ENCODE data around the gene MRPS21. TPM values are rescaled to one million over a fixed set of nuclear protein-coding genes. Genes with fewer than 3 reads are reported as not detected.

The MRPS21 gene
- total and polyA plus RNA-seq, 2 of the 8 experiments (the other 6 are each of a cell fraction or from before 2014, with no cell fraction given) = 81.9 to 99.8 TPM

DNA sequence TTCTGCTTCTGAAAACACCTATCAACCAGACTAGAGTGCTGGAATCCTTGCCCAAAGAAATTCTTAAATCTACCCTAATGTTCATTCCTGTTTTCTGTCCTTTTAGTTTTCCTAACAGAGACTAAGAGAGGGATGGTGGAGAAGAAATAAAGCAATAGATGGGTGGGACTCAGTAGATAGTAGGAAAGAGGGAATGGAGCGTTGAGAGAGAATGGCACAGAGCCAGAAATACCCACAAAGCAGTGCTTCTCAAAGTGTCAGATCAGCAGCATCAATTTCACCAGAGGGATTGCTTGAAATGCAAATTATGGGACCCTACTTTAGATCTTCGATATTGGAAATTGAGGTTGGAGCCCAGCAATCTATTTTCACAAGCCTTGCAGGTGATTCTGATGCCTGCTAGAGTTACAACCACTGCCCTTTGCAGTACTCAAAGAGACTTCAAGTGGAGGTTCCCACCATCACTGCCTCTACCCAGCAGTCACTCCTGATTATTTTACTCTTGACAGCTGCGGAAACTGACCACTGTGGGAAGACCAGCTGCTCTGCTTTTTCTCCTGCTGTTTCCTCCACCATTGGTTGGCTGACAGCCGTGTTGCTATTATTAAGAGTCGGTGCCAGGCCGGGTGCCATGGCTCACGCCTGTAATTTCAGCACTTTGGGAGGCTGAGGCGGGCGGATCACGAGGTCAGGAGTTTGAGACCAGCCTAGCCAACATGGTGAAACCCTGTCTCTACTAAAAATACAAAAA is 16.3 kb downstream of the MRPS21 start:
- POLR2A ChIA-PET (ENCODE audit: partially characterized antibody) = interaction anchor here (0.6 to 3.3 kb wide), 6 partner anchors 9 to 141 kb away, joined by 3 to 25 read pairs (median 4); partner anchors contain the start of gene CA14

More for the DNA sequence above, 16.3 kb downstream of the MRPS21 start:
- Histone ChIP-seq H3K36me3 (ENCODE audit: control insufficient read depth in 2 of 4, insufficient read depth in 4 of 4, low read length in 3 of 4) (peaks cover 8 to 22% (median 15%) of the 10 kb centered on the region in 4 experiments), H4K20me1 (replicated peaks in 1 of 2; ENCODE audit: control insufficient read depth in 1 of 2, insufficient read depth in 2 of 2, low read length in 2 of 2) (no peaks in the 10 kb centered on the region), H2AK5ac (ENCODE audit: low read depth, low read length) (no peak overlapping the region), H3K9ac (replicated peaks in 1 of 4; ENCODE audit: extremely low read depth in 1 of 4, low read depth in 3 of 4, low read length in 3 of 4) (no peak overlapping the region), H4K8ac (ENCODE audit: extremely low read depth, insufficient read depth, low read length) (no peak overlapping the region), H2BK12ac (ENCODE audit: low read depth, low read length) (no peak overlapping the region), H3K79me1 (ENCODE audit: low read depth, low read length) (no peaks in the 10 kb centered on the region), H3K27me3 (replicated peaks in 1 of 4; ENCODE audit: control insufficient read depth in 3 of 4, extremely low read depth in 1 of 4, insufficient read depth in 3 of 4, low read length in 3 of 4) (no peaks in the 10 kb centered on the region), H3K4me2 (ENCODE audit: insufficient read depth in 1 of 2, low read depth in 2 of 2, low read length in 2 of 2) (no peak overlapping the region), H3K4me1 (replicated peaks in 1 of 4; ENCODE audit: control insufficient read depth in 3 of 4, insufficient read depth in 4 of 4, low read length in 3 of 4) (no peaks in the 10 kb centered on the region), H3K14ac (ENCODE audit: insufficient read length) (no peak overlapping the region), H3K4ac (replicated peaks; ENCODE audit: insufficient read length, low read depth, low read length) (no peak overlapping the region), H2AFZ (ENCODE audit: low read length) (no peak overlapping the region), H3K23ac (ENCODE audit: insufficient read length) (no peak overlapping the region), H2BK20ac (ENCODE audit: low read length) (no peak overlapping the region), H2BK120ac (replicated peaks; ENCODE audit: low read depth, low read length) (no peak overlapping the region), H4K91ac (replicated peaks; ENCODE audit: insufficient read length, low read length) (no peak overlapping the region), H3K56ac (replicated peaks; ENCODE audit: insufficient read length, low read depth, low read length) (peak overlapping the region; percentile 53), H3K18ac (ENCODE audit: extremely low read depth, low read length) (no peak overlapping the region), H3K9me3 (ENCODE audit: insufficient read depth in 2 of 2, low read depth in 1 of 2, low read length in 1 of 2) (no peaks in the 10 kb centered on the region), H4K5ac (ENCODE audit: insufficient read length, low read depth, low read length) (no peak overlapping the region), H3K4me3 (ENCODE audit: extremely low read depth in 1 of 4, insufficient read depth in 2 of 4, low read depth in 3 of 4, low read length in 4 of 4) (no peak overlapping the region), H2BK5ac (ENCODE audit: low read depth, low read length) (no peak overlapping the region), H3K27ac (ENCODE audit: low read depth, low read length) (no peak overlapping the region), H2BK15ac (ENCODE audit: low read length) (no peak overlapping the region), H3K79me2 (ENCODE audit: control insufficient read depth in 1 of 2, insufficient read depth in 2 of 2, low read length in 2 of 2) (0 out of 4 replicates have a peak, but pooled peaks cover 0 to 4% of the 10 kb centered on the region in 2 experiments), H3K23me2 (ENCODE audit: low read depth, low read length) (no peaks in the 10 kb centered on the region)
- 85% methylated on average over 10 of the region's 10 CpGs; no CpG with 5 or more reads in 1 of the 2 experiments for WGBS, 2 experiments (ENCODE audit: extremely low coverage in 1 of 2, insufficient coverage in 1 of 2, insufficient read length in 1 of 2, insufficient replicate concordance in 2 of 2, low coverage in 1 of 2, low lambda C conversion rate in 2 of 2, missing lambda C conversion rate in 1 of 2)
- CTCF ChIA-PET (ENCODE audit: partially characterized antibody) = no interaction called here
- no peak for DNase-seq (ENCODE audit: low read depth in 1 of 2, low spot score in 2 of 2)
- FAIRE-seq = no peak
- TF ChIP-seq POLR2A (IDR thresholded peaks at IDR 0.05; ENCODE audit: control extremely low read depth in 1 of 2, low read depth in 2 of 2, low read length in 2 of 2) (no peak), POLR2AphosphoS5 (IDR thresholded peaks at IDR 0.05; ENCODE audit: low read depth, low read length) (0 out of 2 replicates have a peak, but pooled peaks have one; percentile 34), SP1 (IDR thresholded peaks at IDR 0.05; ENCODE audit: low read depth, low read length) (no peak), SIN3A (conservative IDR thresholded peaks at IDR 0.05 in 1 of 2, IDR thresholded peaks at IDR 0.05 in 1 of 2; ENCODE audit: low read depth in 1 of 2, low read length in 2 of 2) (no peak)

All from H1 (cell line).